Liver (tissue), 9 donors: ENCODE results near the gene PKD1L1. TPM values are rescaled to one million over a fixed set of nuclear protein-coding genes. Genes with fewer than 3 reads are reported as not detected.

ENCODE experiments used
- DNase-seq: peaks from one replicate; pipeline ENCODE4 v3.0.0-alpha.2; 2017; ENCODE audit warnings: low spot score
- H3K27ac ChIP-seq, 2 donors: one replicate each; pipeline ENCODE4 v1.7.0; 2013; ENCODE audit warnings: inconsistent platforms in 2 of 2, low read length in 2 of 2, control low read depth in 1 of 2, low read depth in 1 of 2, mild to moderate bottlenecking in 1 of 2
- H3K27me3 ChIP-seq, 4 donors: one replicate each; pipeline versions ENCODE4 v1.6.1 to v1.7.0; 2013; ENCODE audit warnings: low read length in 3 of 4, inconsistent platforms in 1 of 4, mild to moderate bottlenecking in 1 of 4, moderate library complexity in 1 of 4; ENCODE audit not compliant: control insufficient read depth in 4 of 4, insufficient read depth in 4 of 4
- H3K36me3 ChIP-seq, 4 donors: one replicate each; pipeline versions ENCODE4 v1.6.1 to v1.7.0; 2013; ENCODE audit warnings: low read length in 3 of 4, mild to moderate bottlenecking in 3 of 4, low read depth in 1 of 4, moderate library complexity in 1 of 4; ENCODE audit not compliant: control insufficient read depth in 4 of 4, insufficient read depth in 3 of 4
- H3K4me1 ChIP-seq, 4 donors: one replicate each; pipeline versions ENCODE4 v1.6.1 to v1.7.0; 2013; ENCODE audit warnings: low read length in 3 of 4, mild to moderate bottlenecking in 3 of 4, moderate library complexity in 1 of 4; ENCODE audit not compliant: control insufficient read depth in 4 of 4, insufficient read depth in 4 of 4
- H3K4me3 ChIP-seq, 3 donors: one replicate each; pipeline versions ENCODE4 v1.6.1 to v1.7.0; 2013; ENCODE audit warnings: low read length in 3 of 3, control low read depth in 1 of 3, low read depth in 1 of 3, mild to moderate bottlenecking in 1 of 3
- H3K9ac ChIP-seq, 2 donors: one replicate each; pipeline ENCODE4 v1.7.0; 2013; ENCODE audit warnings: low read length in 2 of 2, mild to moderate bottlenecking in 2 of 2, moderate library complexity in 2 of 2, control low read depth in 1 of 2, low read depth in 1 of 2
- H3K9me3 ChIP-seq, 4 donors: one replicate each; pipeline versions ENCODE4 v1.6.1 to v1.7.0; 2013; ENCODE audit warnings: low read length in 3 of 4; ENCODE audit not compliant: control insufficient read depth in 4 of 4
- ATF3 ChIP-seq: IDR thresholded peaks from 2 replicates; pipeline ENCODE4 v1.6.1; 2016; ENCODE audit warnings: antibody characterized with exemption
- CTCF ChIP-seq: fragments of 150-350 bp; IDR thresholded peaks from 2 replicates; pipeline ENCODE4 v1.5.1; 2017; ENCODE audit warnings: improper control_type of control experiment, low read depth, low read length; ENCODE audit not compliant: missing input control
- EGR1 ChIP-seq, 2 donors: IDR thresholded peaks; 2 replicates each; pipeline ENCODE4 v1.6.1; 2016 to 2018; ENCODE audit warnings: antibody characterized with exemption in 2 of 2, low read depth in 2 of 2
- FOXA1 ChIP-seq: IDR thresholded peaks from 2 replicates; pipeline ENCODE4 v1.6.1; 2016; ENCODE audit warnings: antibody characterized with exemption
- FOXA2 ChIP-seq: IDR thresholded peaks from 2 replicates; pipeline ENCODE4 v1.6.1; 2016; ENCODE audit warnings: antibody characterized with exemption
- GABPA ChIP-seq, 2 donors: IDR thresholded peaks in 1 of 2; conservative IDR thresholded peaks in 1 of 2; 2 replicates each; pipeline ENCODE4 v1.6.1; 2016; ENCODE audit warnings: antibody characterized with exemption in 2 of 2, mild to moderate bottlenecking in 1 of 2, moderate library complexity in 1 of 2
- HNF4A ChIP-seq, 2 donors: conservative IDR thresholded peaks; 2 replicates each; pipeline ENCODE4 v1.6.1; 2016; ENCODE audit warnings: antibody characterized with exemption in 2 of 2, mild to moderate bottlenecking in 2 of 2
- HNF4G ChIP-seq: IDR thresholded peaks from 2 replicates; pipeline ENCODE4 v1.6.1; 2016; ENCODE audit warnings: antibody characterized with exemption
- JUND ChIP-seq, 2 donors: IDR thresholded peaks; 2 replicates each; pipeline ENCODE4 v1.6.1; 2016; ENCODE audit warnings: antibody characterized with exemption in 2 of 2
- MAX ChIP-seq: IDR thresholded peaks from 2 replicates; pipeline ENCODE4 v1.6.1; 2016; ENCODE audit warnings: antibody characterized with exemption
- NR2F2 ChIP-seq: IDR thresholded peaks from 2 replicates; pipeline ENCODE4 v1.6.1; 2016; ENCODE audit warnings: antibody characterized with exemption
- RAD21 ChIP-seq, 2 donors: IDR thresholded peaks; 2 replicates each; pipeline ENCODE4 v1.6.1; 2016; ENCODE audit warnings: antibody characterized with exemption in 2 of 2, mild to moderate bottlenecking in 2 of 2
- REST ChIP-seq: IDR thresholded peaks from 2 replicates; pipeline ENCODE4 v1.6.1; 2016; ENCODE audit warnings: antibody characterized with exemption, mild to moderate bottlenecking
- RXRA ChIP-seq, 2 donors: IDR thresholded peaks; 2 replicates each; pipeline ENCODE4 v1.6.1; 2017 to 2018; ENCODE audit warnings: antibody characterized with exemption in 2 of 2, mild to moderate bottlenecking in 1 of 2
- SP1 ChIP-seq: IDR thresholded peaks from 2 replicates; pipeline ENCODE4 v1.6.1; 2018; ENCODE audit warnings: antibody characterized with exemption, mild to moderate bottlenecking
- TAF1 ChIP-seq: conservative IDR thresholded peaks from 2 replicates; pipeline ENCODE4 v1.6.1; 2016; ENCODE audit warnings: antibody characterized with exemption, mild to moderate bottlenecking
- YY1 ChIP-seq: IDR thresholded peaks from 2 replicates; pipeline ENCODE4 v1.6.1; 2016; ENCODE audit warnings: antibody characterized with exemption, mild to moderate bottlenecking
- ZBTB33 ChIP-seq: IDR thresholded peaks from 2 replicates; pipeline ENCODE4 v1.6.1; 2016; ENCODE audit warnings: antibody characterized with exemption
- WGBS: extraction: QIAGEN DNeasy Blood & Tissue Kit; methylation state at CpG from one replicate; pipeline ENCODE4 v1.1.7; 2013; 5-methylcytosine and 5-hydroxymethylcytosine counted together
- polyA plus RNA-seq, 2 donors: library from polyadenylated mRNA; stranded (reverse) in 1 of 2; unstranded in 1 of 2; fragments of 200-250 nt in 1 of 2; fragments of >200 nt in 1 of 2; fragmentation: Nextera tagmentation in 1 of 2; extraction: Ambion mirVana in 1 of 2; gene quantifications; one replicate each; pipeline versions ENCODE4 v1.2.1 to v1.2.3, GENCODE V29; 2013 to 2015
- total RNA-seq, 2 donors: library from RNA; depleted of rRNA; stranded (reverse); fragments of >200 nt; gene quantifications; one replicate each; pipeline ENCODE4 v1.2.3, GENCODE V29; 2014
- donor health status: healthy.
- donor health status: healthy.
- donor health status: healthy.
- donor health status: healthy.
- donor health status: healthy.

Gene PKD1L1
- total and polyA plus RNA-seq, 4 donors, result 0.08 to 0.25 (median 0.11) TPM

GRCh38 chr7:47937065-47937687, 11.1 kb downstream of the PKD1L1 start:
- Histone ChIP-seq H3K27ac (no peak overlapping the region), H3K9me3 (no peaks in the 10 kb centered on the region), H3K36me3 (no peaks in the 10 kb centered on the region), H3K9ac (no peak overlapping the region), H3K27me3 (no peaks in the 10 kb centered on the region), H3K4me1 (no peaks in the 10 kb centered on the region), H3K4me3 (no peak overlapping the region)
- TF ChIP-seq ATF3, result no peak
- no peak for TF ChIP-seq GABPA (IDR thresholded peaks at IDR 0.05 in 1 of 2, conservative IDR thresholded peaks at IDR 0.05 in 1 of 2)
- no peak for TF ChIP-seq HNF4A (conservative IDR thresholded peaks at IDR 0.05)
- TF ChIP-seq EGR1 (IDR thresholded peaks at IDR 0.05; ENCODE audit: low read depth in 2 of 2), result no peak
- no peak for TF ChIP-seq SP1
- no peak for TF ChIP-seq FOXA2
- TF ChIP-seq NR2F2, result no peak
- no peak for TF ChIP-seq RXRA (IDR thresholded peaks at IDR 0.05)
- TF ChIP-seq JUND (IDR thresholded peaks at IDR 0.05), result no peak
- no peak for TF ChIP-seq HNF4G
- TF ChIP-seq CTCF, result no peak
- TF ChIP-seq MAX, result no peak
- no peak for TF ChIP-seq RAD21 (IDR thresholded peaks at IDR 0.05)
- no peak for TF ChIP-seq ZBTB33
- TF ChIP-seq FOXA1, result no peak
- no peak for TF ChIP-seq REST
- TF ChIP-seq YY1, result no peak
- TF ChIP-seq TAF1, result no peak
- WGBS, result 68% methylated on average over 17 of the region's 17 CpGs
- DNase-seq, result no peak
